HS-27A (cell line): ENCODE measurements around the gene LNPEP.
"Not testable (repeated sequence)": the region's sequence is repeated elsewhere in the genome, so short reads cannot be mapped to it uniquely, and the experiment has no call there.

ENCODE experiments used
- DNase-seq: peaks from one replicate; pipeline ENCODE4 v3.0.0-alpha.2; 2012; ENCODE audit warnings: low read depth, missing footprints

LNPEP gene

DNA sequence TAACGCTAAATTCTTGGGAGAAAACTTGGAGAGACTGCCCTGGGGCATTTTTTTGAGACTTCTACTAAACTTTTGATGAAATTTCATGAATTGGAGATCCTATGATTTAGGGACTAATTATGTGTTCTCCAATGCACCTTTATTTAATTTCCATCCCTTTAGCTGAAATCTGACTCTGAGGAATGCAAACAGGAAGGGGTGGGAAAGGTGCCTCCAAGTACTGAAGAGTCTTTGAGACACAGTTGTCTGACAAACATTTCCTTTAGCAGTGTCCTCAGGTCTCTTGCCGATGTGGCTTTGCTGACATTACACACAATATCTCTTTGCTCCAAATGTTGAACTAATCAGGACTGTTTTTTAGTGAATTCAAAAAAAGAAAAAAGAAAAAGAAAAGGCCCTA, 129.6 kb downstream of the LNPEP start:
- no peak for DNase-seq

GRCh38 chr5:97067296-97067850, 131.5 kb downstream of the LNPEP start:
- no peak for DNase-seq

GRCh38 chr5:97070234-97070633, 134.4 kb downstream of the LNPEP start:
- DNase-seq = no peak

- DNase-seq = no peak
Observed at GRCh38 chr5:97071101-97071500, 135.2 kb downstream of the LNPEP start.

DNA sequence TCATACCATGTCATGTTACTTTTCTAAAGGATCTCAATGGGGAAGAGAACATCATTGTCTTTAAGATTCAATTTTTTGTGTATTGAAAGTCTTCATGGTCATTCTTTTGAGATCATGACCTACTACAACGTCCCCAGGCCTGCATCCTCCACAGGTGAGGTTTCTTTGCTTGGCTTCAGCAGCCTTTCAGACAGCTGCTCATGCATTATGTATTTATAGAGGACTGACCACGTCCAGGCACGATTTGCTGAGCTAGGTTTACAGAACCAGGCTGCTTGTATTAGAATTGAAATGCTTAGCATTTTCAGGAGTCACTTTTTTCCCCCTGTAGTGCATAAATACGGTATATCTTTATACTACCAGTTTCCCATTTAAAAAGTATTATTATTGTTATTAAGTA, 136.1 kb downstream of the LNPEP start:
- DNase-seq = no peak

DNA sequence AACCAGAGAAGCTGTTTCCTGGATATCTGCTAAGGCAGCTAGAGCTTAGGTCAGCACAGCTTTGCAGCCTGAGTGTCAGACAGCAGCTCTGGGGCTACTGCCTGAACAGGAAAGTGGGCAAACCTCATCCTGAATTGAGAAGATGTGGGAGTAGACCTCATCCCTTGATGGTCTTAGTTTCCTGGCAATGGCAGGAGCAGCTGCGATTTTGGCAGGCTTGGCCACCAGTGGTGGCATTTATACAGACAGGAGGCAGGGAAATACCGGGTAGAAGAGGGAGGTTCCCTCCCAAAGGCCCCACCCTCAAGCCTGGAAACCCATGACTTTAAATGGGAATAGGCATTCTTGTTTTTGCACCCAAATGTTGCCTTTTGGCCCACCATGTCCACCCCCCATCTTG, 136.8 kb downstream of the LNPEP start:
- DNase-seq = no peak

- DNase-seq = no peak
Observed at GRCh38 chr5:97073420-97073819, 137.5 kb downstream of the LNPEP start.

GRCh38 chr5:97074859-97075489, 139.1 kb downstream of the LNPEP start:
- DNase-seq = no peak

- no peak for DNase-seq
Observed at GRCh38 chr5:97075649-97076048, 139.8 kb downstream of the LNPEP start.

DNA sequence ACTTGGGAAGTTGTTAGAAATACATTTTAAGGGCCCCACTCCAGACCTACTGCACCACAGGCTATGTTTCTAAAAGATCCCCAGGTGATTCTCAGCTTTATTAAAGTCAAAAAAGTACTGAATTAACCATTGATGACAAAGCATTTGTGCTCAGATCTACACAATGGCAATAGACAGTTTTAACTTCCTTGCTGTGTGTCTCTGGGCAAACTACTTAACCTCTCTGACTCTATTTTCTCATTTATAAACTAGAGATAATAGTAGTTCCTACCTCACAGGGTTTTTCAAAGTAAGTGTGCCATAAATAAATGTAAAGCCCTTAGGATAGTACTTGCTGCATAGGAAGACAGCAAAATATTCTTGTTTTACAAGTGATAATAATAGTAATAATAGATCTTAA, 140.2 kb downstream of the LNPEP start:
- no peak for DNase-seq

DNA sequence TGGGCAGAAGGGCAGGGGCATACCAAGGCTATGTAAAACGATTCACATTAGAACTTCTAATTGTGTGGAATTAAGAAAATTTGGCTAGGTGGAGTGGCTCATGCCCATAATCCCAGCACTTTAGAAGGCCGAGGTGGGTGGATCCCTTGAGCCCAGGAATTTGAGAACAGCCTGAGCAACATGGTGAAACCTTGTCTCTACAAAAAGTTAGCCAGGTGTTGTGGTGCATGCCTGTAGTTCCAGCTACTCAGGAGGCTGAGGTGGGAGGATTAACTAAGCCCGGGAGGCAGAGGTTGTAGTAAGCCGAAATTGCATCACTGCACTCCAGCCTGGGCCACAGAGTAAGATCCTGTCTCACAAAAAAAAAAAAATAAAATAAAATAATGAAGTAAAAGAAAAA, 141.4 kb downstream of the LNPEP start:
- DNase-seq = no peak

GRCh38 chr5:97078958-97079743, 143.3 kb downstream of the LNPEP start:
- no peak for DNase-seq

DNA sequence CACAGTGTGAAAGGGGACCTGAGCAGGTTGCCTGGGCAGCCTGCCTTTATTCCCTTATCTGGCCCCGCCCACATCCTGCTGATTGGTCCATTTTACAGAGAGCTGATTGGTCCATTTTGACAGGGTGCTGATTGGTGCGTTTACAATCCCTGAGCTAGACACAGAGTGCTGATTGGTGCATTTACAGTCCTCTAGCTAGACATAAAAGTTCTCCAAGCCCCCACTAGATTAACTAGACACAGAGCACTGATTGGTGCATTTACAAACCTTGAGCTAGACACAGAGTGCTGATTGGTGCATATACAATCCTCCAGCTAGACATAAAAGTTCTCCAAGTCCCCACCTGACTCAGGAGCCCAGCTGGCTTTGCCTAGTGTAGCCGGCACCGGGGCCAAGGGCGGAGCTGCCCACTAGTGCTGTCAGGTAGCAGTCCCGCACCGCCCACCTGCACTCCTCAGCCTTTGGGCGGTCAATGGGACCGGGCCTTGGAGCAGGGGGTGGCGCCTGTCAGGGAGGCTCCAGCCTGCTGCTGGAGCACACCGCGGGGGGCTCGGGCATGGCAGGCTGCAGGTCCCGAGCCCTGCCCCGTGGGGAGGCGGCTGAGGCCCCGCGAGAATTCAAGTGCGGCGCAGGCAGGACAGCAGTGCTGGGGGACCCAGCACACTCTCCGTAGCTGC, 149.0 kb downstream of the LNPEP start:
- DNase-seq = not testable (repeated sequence)

GRCh38 chr5:97085459-97086181, 149.7 kb downstream of the LNPEP start:
- no peak for DNase-seq
